ENCODE measurements around the gene DMBX1.
A peak's percentile ranks its signal among the peaks of the same experiment; 100 is the strongest.

DMBX1 gene

DNA sequence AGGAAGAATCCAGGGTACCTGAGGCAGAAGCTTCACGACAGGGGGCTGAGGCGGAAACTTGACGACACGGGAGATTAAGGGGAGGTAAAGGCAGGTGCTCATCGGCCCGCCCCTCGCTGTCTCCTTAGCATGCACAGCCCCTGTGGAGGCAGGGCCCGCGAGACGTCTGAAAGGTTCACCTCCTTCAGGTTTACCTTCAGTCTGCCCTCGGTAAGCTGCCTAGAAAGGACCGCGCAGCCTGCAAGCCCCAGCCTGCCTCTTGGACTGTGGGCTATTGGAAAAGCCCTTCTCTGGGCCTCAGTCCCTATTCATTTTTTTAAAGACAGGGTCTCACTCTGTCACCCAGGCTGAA lies 33.3 kb downstream of the DMBX1 start:
- no peak for DNase-seq (ENCODE audit: extremely low read depth in 1 of 2, low read depth in 1 of 2)

DNA sequence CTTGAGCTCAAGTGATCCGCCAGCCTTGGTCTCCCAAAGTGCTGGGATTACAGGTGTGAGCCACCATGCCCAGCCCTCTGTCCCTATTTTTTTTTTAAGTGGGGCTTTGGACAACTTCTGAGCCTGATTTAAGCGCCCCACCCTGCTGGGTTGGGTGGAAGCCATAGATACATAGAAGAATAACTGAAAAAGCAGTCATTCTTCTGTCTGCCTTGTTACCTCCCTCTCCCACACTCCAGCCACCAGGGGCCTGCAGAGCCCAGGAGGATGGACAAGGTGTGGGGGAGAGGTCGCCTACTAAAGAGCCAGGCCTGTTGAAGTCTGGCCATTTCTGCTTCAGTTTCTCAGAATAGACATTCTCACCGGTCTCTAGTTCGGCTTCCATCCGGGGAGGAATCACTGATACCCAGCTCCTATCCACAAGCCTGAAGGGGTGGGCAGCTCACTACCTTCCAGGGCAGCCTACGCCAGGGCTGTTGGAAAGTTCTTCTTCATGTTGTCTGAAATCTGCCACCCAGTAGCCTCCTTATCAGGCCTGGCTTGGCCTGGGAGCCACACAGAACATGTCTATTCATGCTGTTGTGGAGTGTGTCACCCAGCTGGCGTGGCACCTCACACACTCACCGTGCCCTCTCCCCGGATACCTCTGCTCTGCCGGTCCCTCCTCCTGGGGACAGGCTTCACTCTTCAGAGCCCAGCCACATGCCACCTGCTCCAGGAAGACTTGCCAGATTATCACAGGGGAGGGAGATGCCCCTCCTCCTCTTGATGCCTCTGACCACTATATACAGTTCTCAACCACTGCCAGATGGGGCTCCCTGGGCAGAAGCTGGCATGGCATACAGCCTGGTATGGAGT lies 34.1 kb downstream of the DMBX1 start:
- DNase-seq (ENCODE audit: extremely low read depth in 1 of 2, low read depth in 1 of 2): no peak

GRCh38 chr1:46524843-46525242 lies 35.2 kb downstream of the DMBX1 start:
- no peak for DNase-seq (ENCODE audit: extremely low read depth in 1 of 2, low read depth in 1 of 2)

GRCh38 chr1:46525253-46525983 lies 35.8 kb downstream of the DMBX1 start:
- DNase-seq (ENCODE audit: extremely low read depth in 1 of 2, low read depth in 1 of 2): no peak

GRCh38 chr1:46526013-46526690 lies 36.5 kb downstream of the DMBX1 start:
- no peak for DNase-seq (ENCODE audit: extremely low read depth in 1 of 2, low read depth in 1 of 2)

DNA sequence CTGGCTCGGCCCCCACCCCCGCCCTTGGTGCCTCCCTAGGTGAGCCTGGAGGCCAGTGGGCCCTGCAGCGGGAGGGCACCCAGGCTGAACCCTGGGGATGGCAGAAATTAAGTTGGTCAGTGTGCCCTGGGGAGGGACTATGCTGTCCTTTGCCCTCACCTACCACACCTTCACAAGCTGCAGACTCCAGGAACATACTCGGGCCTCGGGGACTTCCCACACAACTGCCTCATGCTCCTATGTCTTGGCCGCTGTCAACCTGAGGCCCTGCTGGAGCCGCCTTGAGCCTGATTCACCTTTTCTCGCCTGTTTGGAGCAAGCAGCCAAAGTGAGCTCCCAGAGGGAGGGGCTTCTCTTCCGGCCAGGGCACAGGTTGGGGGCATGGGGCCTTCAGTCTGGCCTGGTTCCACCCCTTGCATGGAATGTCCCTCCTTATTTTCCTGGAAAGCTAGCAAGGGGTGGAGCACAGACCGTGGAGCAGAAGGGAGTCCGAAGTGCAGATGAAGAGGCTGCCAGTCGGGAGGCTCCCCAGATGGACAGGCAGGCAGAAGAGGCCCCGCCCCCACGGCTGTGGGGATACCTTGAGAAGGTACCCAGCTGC lies 37.2 kb downstream of the DMBX1 start:
- DNase-seq (ENCODE audit: extremely low read depth in 1 of 2, low read depth in 1 of 2): no peak

DNA sequence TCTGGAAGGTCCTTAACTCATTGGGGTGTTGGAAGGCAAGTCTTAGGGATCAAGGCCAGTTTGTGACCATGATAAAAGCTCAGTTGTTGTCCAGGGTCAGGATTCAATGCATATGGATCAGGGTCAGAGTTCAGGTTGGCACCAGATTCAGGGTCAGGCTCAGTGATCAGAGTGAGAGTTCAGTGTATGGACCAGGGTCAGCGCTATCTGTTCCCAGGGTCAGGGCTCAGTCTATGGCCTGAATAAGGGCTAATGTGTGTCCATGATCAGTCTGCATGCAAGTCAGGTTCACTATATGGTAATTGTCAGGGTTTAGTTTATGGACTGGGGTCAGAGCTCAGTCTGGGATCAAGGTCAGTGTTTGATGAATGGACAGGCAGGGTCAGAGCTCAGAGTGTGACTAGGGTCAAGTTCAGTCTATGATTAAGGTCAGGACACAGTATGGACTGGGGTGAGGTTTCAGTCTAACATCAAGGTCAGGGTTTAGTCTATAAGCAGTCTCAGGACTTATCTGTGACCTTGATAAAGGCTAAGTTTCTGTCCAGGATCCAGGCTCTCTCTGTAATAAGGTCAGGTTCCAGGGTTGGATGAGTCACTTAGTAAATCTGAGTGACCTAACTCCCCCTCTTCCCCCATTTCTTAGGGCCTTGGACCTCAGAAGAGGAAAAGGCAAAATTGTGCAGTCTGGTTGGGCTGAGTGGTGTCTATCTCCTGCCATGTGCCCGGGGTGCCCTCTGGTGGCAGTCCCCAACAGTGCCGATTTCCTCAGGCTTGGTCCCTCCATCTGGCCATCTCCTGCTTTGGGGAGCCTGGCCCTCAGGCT lies 38.0 kb downstream of the DMBX1 start:
- DNase-seq (ENCODE audit: extremely low read depth in 1 of 2, low read depth in 1 of 2): peak; percentile 36 to 66

DNA sequence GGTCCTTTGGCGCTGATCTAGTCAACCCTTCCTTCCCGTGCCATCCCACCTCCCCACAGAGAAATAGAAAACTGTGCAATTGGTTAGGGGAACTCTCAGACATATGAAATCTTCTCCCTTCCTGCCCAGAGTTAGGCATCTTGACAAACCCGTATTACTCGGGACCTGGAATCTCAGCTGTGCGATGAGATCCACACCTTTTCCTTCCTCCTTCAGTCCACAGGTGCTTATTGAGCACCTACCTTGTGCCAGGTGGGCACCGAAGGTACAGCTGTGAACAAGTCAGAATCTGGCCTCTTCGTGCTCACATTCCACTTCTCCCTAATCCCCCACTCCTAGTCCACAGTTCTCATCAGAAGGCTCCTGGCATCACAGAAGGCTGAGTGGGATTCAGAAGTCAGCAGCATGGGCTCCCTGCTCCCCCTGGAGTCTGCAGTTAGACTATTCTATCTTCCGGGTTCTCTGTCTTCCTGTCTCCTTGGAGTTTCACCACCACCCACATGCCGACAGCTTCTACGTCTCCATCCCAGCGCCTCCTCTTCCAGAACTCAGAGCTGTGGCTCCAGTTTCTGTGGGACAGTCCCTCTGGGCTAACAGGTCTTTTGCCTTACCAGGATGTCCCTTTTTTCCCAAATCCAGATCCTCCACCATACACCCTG lies 38.8 kb downstream of the DMBX1 start:
- no peak for DNase-seq (ENCODE audit: extremely low read depth in 1 of 2, low read depth in 1 of 2)

- no peak for DNase-seq (ENCODE audit: extremely low read depth in 1 of 2, low read depth in 1 of 2)
Measured at GRCh38 chr1:46529031-46529630, 39.5 kb downstream of the DMBX1 start.

- DNase-seq (ENCODE audit: extremely low read depth in 1 of 2, low read depth in 1 of 2): no peak
Measured at GRCh38 chr1:46530311-46530710, 40.7 kb downstream of the DMBX1 start.

DNA sequence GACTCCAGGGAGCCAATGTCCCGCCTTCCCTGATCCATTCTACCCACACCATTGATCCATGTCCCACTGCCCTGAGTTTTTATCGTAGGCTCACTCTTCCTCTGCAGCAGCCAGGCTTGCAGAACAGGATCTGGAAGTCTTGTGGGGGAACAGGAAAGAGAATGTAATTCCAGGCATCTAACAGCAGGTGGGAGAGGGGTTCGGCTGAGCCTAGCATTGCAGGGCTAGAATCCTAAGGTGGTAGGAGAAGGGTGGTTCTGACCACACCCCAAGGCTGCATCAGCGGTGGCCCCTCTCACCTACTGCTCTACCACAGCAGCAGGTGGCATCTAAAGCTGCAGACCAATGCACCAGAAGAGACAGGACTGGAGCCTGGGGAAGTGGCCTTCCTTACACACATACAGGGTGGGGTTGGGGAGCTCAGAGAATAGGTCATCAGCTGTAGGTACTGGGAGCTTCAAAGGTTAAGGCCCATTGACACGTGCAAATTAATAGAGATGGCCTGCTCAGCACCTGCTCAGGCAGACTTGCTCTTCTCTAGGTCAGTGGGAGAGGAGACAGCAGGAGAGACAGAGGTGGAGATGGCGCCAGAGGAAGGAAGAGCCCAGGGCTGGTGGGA lies 41.3 kb downstream of the DMBX1 start:
- DNase-seq (ENCODE audit: extremely low read depth in 1 of 2, low read depth in 1 of 2): no peak

- no peak for DNase-seq (ENCODE audit: extremely low read depth in 1 of 2, low read depth in 1 of 2)
Measured at GRCh38 chr1:46532095-46532494, 42.5 kb downstream of the DMBX1 start.

DNA sequence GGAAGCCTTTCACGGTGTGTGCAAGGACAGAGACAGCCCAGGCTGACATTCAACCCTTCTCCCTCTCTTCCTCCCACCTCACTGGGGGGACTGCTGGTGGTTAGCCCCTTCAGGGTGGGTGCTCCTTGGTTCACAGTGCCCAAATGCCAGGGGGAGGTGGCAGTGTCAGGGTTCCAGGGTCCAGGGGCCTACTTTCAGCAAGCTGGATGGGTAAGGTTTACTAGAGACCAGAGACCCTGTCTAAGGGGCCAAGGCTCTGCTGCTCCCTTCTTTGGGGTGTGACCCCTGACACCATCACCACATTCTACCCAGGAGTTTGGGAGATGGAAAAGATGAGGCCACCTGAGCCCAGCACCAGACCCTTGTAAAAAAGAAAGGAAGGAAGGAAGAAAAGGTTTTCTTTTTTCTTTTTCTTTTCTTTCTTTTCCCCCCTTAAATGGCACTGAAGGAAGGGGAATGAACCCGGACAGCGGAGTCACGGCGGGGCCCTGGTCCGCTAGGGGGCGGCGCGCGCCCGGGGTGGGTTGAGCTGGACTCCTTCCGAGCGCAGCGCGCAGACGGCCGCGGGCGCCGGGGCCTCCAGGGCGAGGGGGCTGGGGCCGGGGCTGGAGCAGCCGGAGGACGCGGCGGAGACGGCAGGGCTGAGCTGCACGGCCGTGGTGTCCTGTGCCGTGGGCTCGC lies 43.0 kb downstream of the DMBX1 start:
- DNase-seq (ENCODE audit: extremely low read depth in 1 of 2, low read depth in 1 of 2): peak; percentile 35 to 37

- no peak for DNase-seq (ENCODE audit: extremely low read depth in 1 of 2, low read depth in 1 of 2)
Measured at GRCh38 chr1:46533179-46533864, 43.7 kb downstream of the DMBX1 start.

DNA sequence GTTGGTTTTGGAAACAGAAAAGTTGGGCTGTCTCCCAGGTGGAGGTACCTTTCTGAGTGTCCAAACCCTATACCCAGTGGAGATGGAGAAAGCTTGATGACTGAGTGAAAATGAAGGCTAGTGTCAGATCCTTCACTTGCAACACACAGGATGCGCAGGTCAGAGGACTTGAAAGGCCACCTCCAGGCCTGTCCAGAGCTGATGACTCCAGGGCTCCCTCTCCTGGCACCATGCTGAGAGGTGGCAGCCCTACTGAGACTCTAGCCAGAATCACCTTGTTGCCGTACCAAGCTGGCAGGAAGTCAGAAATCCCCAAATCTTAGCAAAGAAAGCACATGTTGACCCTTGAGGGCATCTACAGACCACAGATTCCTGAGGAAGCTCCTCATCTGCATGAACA lies 45.4 kb downstream of the DMBX1 start:
- no peak for DNase-seq (ENCODE audit: extremely low read depth in 1 of 2, low read depth in 1 of 2)

DNA sequence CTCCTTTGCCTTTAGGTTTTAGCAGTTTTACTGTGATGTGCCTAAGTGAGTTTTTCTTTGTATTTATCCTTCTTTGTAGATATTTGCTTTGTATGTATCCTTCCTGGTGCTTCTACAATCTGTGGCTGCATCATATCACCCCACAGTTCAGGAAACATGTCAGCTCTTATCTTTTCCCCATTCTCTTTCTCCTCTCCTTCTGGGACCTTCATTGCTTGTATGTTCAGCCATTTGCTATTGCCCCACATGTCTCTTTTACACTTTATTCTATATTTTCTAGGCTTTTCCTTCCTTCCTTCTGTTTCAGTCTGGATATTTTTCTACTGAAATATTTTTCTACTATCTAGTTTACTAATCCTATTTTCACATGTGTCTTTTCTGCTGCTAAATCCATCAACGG lies 46.9 kb downstream of the DMBX1 start:
- no peak for DNase-seq (ENCODE audit: extremely low read depth in 1 of 2, low read depth in 1 of 2)

- no peak for DNase-seq (ENCODE audit: extremely low read depth in 1 of 2, low read depth in 1 of 2)
Measured at GRCh38 chr1:46537651-46538050, 48.0 kb downstream of the DMBX1 start.

DNA sequence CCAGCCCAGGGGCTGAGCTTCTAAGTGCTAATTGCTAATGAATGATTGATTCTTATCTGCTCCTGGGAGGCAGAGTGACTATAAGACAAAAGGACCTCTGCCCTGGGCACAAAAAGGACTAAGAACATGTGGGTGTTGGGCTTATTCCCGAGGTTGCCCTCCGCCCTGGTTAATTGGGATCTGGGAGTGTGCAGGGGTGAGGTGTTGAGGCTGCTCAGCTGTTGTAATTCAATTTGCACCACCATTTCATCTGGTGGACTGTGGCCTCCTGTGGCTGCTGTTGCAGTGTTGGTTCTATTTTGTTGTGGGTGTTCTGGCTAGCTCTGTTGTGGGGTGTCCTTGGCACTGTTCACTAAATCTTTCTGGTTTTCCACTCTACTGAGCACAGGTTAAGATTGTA lies 48.5 kb downstream of the DMBX1 start:
- no peak for DNase-seq (ENCODE audit: extremely low read depth in 1 of 2, low read depth in 1 of 2)
